Activated CD8-positive, alpha-beta memory T cell treated with anti-CD3 and anti-CD28 coated beads, Interleukin-2, amount 10 ng/mL, durations not matched to agents 7 days and 5 days (primary cell): Measurements from ENCODE around the gene PROK1. TPM values are rescaled to one million over a fixed set of nuclear protein-coding genes. Genes with fewer than 3 reads are reported as not detected.
"Not testable (repeated sequence)": the region's sequence is repeated elsewhere in the genome, so short reads cannot be mapped to it uniquely, and the experiment has no call there.

Source experiments
- ATAC-seq: fragments of 150-1000 bp; cut with Tn5 transposase; one replicate; pipeline ENCODE4 v1.10.0; 2021; ENCODE audit warnings: moderate library complexity
- CTCF ChIA-PET: fragments of 350-600 bp; sonication (Branson Sonifier 250); formaldehyde crosslinking; loops from one replicate; lab custom pipeline; 2021; ENCODE audit warnings: antibody characterized with exemption; lab: Charles Lee
- DNase-seq: peaks from one replicate; pipeline ENCODE4 v3.0.0-alpha.2; 2020
- H3K27ac Mint-ChIP-seq: one replicate; pipeline ENCODE4 v1.8.0; 2021; ENCODE audit warnings: mild to moderate bottlenecking, mixed read lengths
- H3K27me3 Mint-ChIP-seq: one replicate; pipeline ENCODE4 v1.8.0; 2021; ENCODE audit warnings: mixed read lengths
- H3K36me3 Mint-ChIP-seq: one replicate; pipeline ENCODE4 v1.8.0; 2021; ENCODE audit warnings: mild to moderate bottlenecking, mixed read lengths
- H3K4me1 Mint-ChIP-seq: one replicate; pipeline ENCODE4 v1.8.0; 2021; ENCODE audit warnings: mixed read lengths
- H3K4me3 Mint-ChIP-seq: one replicate; pipeline ENCODE4 v1.8.0; 2021; ENCODE audit warnings: mild to moderate bottlenecking, moderate library complexity, mixed read lengths
- H3K9me3 Mint-ChIP-seq: one replicate; pipeline ENCODE4 v1.8.0; 2022; ENCODE audit warnings: low read depth, mixed read lengths
- total RNA-seq, 2 experiments: library from RNA; stranded (reverse); gene quantifications; one replicate each; pipeline ENCODE4 v1.2.3, GENCODE V29; 2021

The PROK1 gene
- total RNA-seq, 2 experiments from 2014 or later: not detected

- H3K4me1 Mint-ChIP-seq: no peaks in the 10 kb centered on the region
- H3K27me3 Mint-ChIP-seq: peaks cover 6% of the 10 kb centered on the region
- DNase-seq (no peak), ATAC-seq (no peak)
- H3K9me3 Mint-ChIP-seq: no peaks in the 10 kb centered on the region
- H3K4me3 Mint-ChIP-seq: no peak overlapping the region
- CTCF ChIA-PET: interaction anchor here (1.3 to 2.3 kb wide), 2 partner anchors 16 to 21 kb away, joined by 3 to 6 read pairs; no protein-coding TSS in a partner anchor
- H3K36me3 Mint-ChIP-seq: no peaks in the 10 kb centered on the region
- H3K27ac Mint-ChIP-seq: no peak overlapping the region
Observed at GRCh38 chr1:110438893-110439292, 12.1 kb upstream of the PROK1 start.

- DNase-seq, ATAC-seq, H3K27ac Mint-ChIP-seq, H3K9me3 Mint-ChIP-seq, H3K36me3 Mint-ChIP-seq, H3K27me3 Mint-ChIP-seq, H3K4me3 Mint-ChIP-seq, H3K4me1 Mint-ChIP-seq: not testable (repeated sequence)
- CTCF ChIA-PET: interaction anchor here (0.9 kb wide), 1 partner anchor 21 kb away, joined by 4 read pairs; no protein-coding TSS in a partner anchor
Observed at GRCh38 chr1:110439873-110440272, 11.1 kb upstream of the PROK1 start.

- Mint-ChIP-seq H3K36me3 (no peaks in the 10 kb centered on the region), H3K4me3 (no peak overlapping the region), H3K27ac (no peak overlapping the region), H3K4me1 (no peaks in the 10 kb centered on the region), H3K9me3 (no peaks in the 10 kb centered on the region), H3K27me3 (peaks cover 7% of the 10 kb centered on the region)
- ATAC-seq (no peak), DNase-seq (no peak)
- CTCF ChIA-PET: interaction anchor here (1.1 kb wide), 1 partner anchor 55 kb away, joined by 4 read pairs; no protein-coding TSS in a partner anchor
Observed at GRCh38 chr1:110440877-110441276, 10.1 kb upstream of the PROK1 start.

- no peak overlapping the region for H3K27ac Mint-ChIP-seq
- H3K27me3 Mint-ChIP-seq: peaks cover 5% of the 10 kb centered on the region
- CTCF ChIA-PET: interaction anchor here (1.1 kb wide), 1 partner anchor 54 kb away, joined by 4 read pairs; no protein-coding TSS in a partner anchor
- no peaks in the 10 kb centered on the region for H3K9me3 Mint-ChIP-seq
- no peaks in the 10 kb centered on the region for H3K36me3 Mint-ChIP-seq
- H3K4me1 Mint-ChIP-seq: no peaks in the 10 kb centered on the region
- ATAC-seq: no peak
- no peak for DNase-seq
- H3K4me3 Mint-ChIP-seq: no peak overlapping the region
Observed at GRCh38 chr1:110441888-110442287, 9.1 kb upstream of the PROK1 start.

- Mint-ChIP-seq H3K36me3 (no peaks in the 10 kb centered on the region), H3K27ac (no peak overlapping the region), H3K9me3 (no peaks in the 10 kb centered on the region), H3K4me1 (no peaks in the 10 kb centered on the region), H3K27me3 (peaks cover 16% of the 10 kb centered on the region), H3K4me3 (no peak overlapping the region)
- CTCF ChIA-PET: interaction anchor here (1.0 kb wide), 1 partner anchor 53 kb away, joined by 3 read pairs; no protein-coding TSS in a partner anchor
- DNase-seq: no peak
- no peak for ATAC-seq
Observed at GRCh38 chr1:110443451-110443850, 7.5 kb upstream of the PROK1 start.

GRCh38 chr1:110444561-110444960 lies 6.4 kb upstream of the PROK1 start:
- H3K4me3 Mint-ChIP-seq: no peak overlapping the region
- no peaks in the 10 kb centered on the region for H3K9me3 Mint-ChIP-seq
- no peak for ATAC-seq
- CTCF ChIA-PET: interaction anchor here (1.0 kb wide), 1 partner anchor 52 kb away, joined by 3 read pairs; no protein-coding TSS in a partner anchor
- no peaks in the 10 kb centered on the region for H3K36me3 Mint-ChIP-seq
- peaks cover 22% of the 10 kb centered on the region for H3K27me3 Mint-ChIP-seq
- H3K27ac Mint-ChIP-seq: no peak overlapping the region
- no peak for DNase-seq
- H3K4me1 Mint-ChIP-seq: no peaks in the 10 kb centered on the region

GRCh38 chr1:110449661-110450651 lies 993 bp upstream of the PROK1 start:
- Mint-ChIP-seq H3K4me1 (no peaks in the 10 kb centered on the region), H3K36me3 (no peaks in the 10 kb centered on the region), H3K9me3 (no peaks in the 10 kb centered on the region), H3K27me3 (peaks cover 37% of the 10 kb centered on the region), H3K27ac (no peak overlapping the region), H3K4me3 (no peak overlapping the region)
- DNase-seq (no peak), ATAC-seq (no peak)
- CTCF ChIA-PET: interaction anchor here (0.9 to 2.5 kb wide), 2 partner anchors 10 to 46 kb away, joined by 3 to 8 read pairs; no protein-coding TSS in a partner anchor

- no peak for DNase-seq
- Mint-ChIP-seq H3K27ac (no peak overlapping the region), H3K27me3 (peaks cover 37% of the 10 kb centered on the region), H3K4me3 (no peak overlapping the region), H3K9me3 (no peaks in the 10 kb centered on the region), H3K4me1 (no peaks in the 10 kb centered on the region), H3K36me3 (no peaks in the 10 kb centered on the region)
- CTCF ChIA-PET: interaction anchor here (0.9 to 2.3 kb wide), 6 partner anchors 8 to 256 kb away, joined by 3 to 6 read pairs (median 4); no protein-coding TSS in a partner anchor
- ATAC-seq: no peak
Observed at GRCh38 chr1:110452330-110452729, 1.4 kb downstream of the PROK1 start.

- Mint-ChIP-seq H3K4me3 (no peak overlapping the region), H3K9me3 (no peaks in the 10 kb centered on the region), H3K36me3 (no peaks in the 10 kb centered on the region), H3K27me3 (peaks cover 23% of the 10 kb centered on the region), H3K4me1 (no peaks in the 10 kb centered on the region), H3K27ac (no peak overlapping the region)
- CTCF ChIA-PET: interaction anchor here (0.6 to 2.3 kb wide), 4 partner anchors 42 to 695 kb away, joined by 3 to 6 read pairs (median 4); no protein-coding TSS in a partner anchor
- DNase-seq: no peak
- no peak for ATAC-seq
Observed at GRCh38 chr1:110453829-110454228, 2.9 kb downstream of the PROK1 start.

GRCh38 chr1:110454328-110454727 lies 3.4 kb downstream of the PROK1 start:
- DNase-seq (no peak), ATAC-seq (no peak)
- Mint-ChIP-seq H3K27ac (no peak overlapping the region), H3K27me3 (peaks cover 20% of the 10 kb centered on the region), H3K4me1 (no peaks in the 10 kb centered on the region), H3K9me3 (no peaks in the 10 kb centered on the region), H3K4me3 (no peak overlapping the region), H3K36me3 (no peaks in the 10 kb centered on the region)
- CTCF ChIA-PET: interaction anchor here (0.6 to 2.3 kb wide), 5 partner anchors 16 to 257 kb away, joined by 3 to 7 read pairs (median 3); no protein-coding TSS in a partner anchor

GRCh38 chr1:110455151-110455550 lies 4.2 kb downstream of the PROK1 start:
- ATAC-seq (no peak), DNase-seq (no peak)
- CTCF ChIA-PET: interaction anchor here (0.8 to 2.3 kb wide), 5 partner anchors 17 to 248 kb away, joined by 3 to 7 read pairs (median 3); no protein-coding TSS in a partner anchor
- Mint-ChIP-seq H3K9me3 (no peaks in the 10 kb centered on the region), H3K4me1 (no peaks in the 10 kb centered on the region), H3K36me3 (no peaks in the 10 kb centered on the region), H3K27ac (no peak overlapping the region), H3K27me3 (peaks cover 20% of the 10 kb centered on the region), H3K4me3 (no peak overlapping the region)

- H3K4me1 Mint-ChIP-seq: no peaks in the 10 kb centered on the region
- H3K27ac Mint-ChIP-seq: no peak overlapping the region
- H3K27me3 Mint-ChIP-seq: peaks cover 7% of the 10 kb centered on the region
- DNase-seq (no peak), ATAC-seq (no peak)
- no peak overlapping the region for H3K4me3 Mint-ChIP-seq
- no peaks in the 10 kb centered on the region for H3K36me3 Mint-ChIP-seq
- CTCF ChIA-PET: interaction anchor here (1.7 to 7.1 kb wide), 3 partner anchors 46 to 253 kb away, joined by 4 to 127 read pairs (median 88); partner anchors contain the start of gene LAMTOR5
- H3K9me3 Mint-ChIP-seq: no peaks in the 10 kb centered on the region
Observed at GRCh38 chr1:110457206-110457605, 6.3 kb downstream of the PROK1 start.
